K562 (cell line): ENCODE data around the gene GCDH. TPM values are rescaled to one million over a fixed set of nuclear protein-coding genes. Genes with fewer than 3 reads are reported as not detected.

Source experiments
- COPS2 ChIP-seq: fragments of 450-650 bp; conservative IDR thresholded peaks from 2 replicates; pipeline ENCODE4 v1.6.1; 2016; ENCODE audit warnings: mild to moderate bottlenecking, moderate library complexity
- EGR1 ChIP-seq: fragments of 450-650 bp; conservative IDR thresholded peaks from 2 replicates; pipeline ENCODE4 v1.6.1; 2017; ENCODE audit warnings: mild to moderate bottlenecking
- EZH2 ChIP-seq: IDR thresholded peaks from 2 replicates; pipeline ENCODE4 v1.6.1; 2012; ENCODE audit warnings: low read depth, mild to moderate bottlenecking, inconsistent platforms, low read length, borderline replicate concordance
- HDAC6 ChIP-seq: IDR thresholded peaks from 2 replicates; pipeline ENCODE4 v1.6.1; 2012; ENCODE audit warnings: low read depth, mild to moderate bottlenecking, control low read depth, inconsistent platforms, low read length, moderate library complexity
- HNRNPUL1 ChIP-seq: fragments of 200-400 bp; formaldehyde crosslinking; IDR thresholded peaks from 2 replicates; pipeline ENCODE4 v1.6.1; 2017; ENCODE audit warnings: low read length
- L3MBTL2 ChIP-seq: fragments of 450-650 bp; IDR thresholded peaks from 2 replicates; pipeline ENCODE4 v1.6.1; 2016; ENCODE audit warnings: mild to moderate bottlenecking, moderate library complexity
- MEIS2 ChIP-seq: fragments of 450-650 bp; IDR thresholded peaks from 2 replicates; pipeline ENCODE4 v1.6.1; 2014; ENCODE audit warnings: mild to moderate bottlenecking; ENCODE audit not compliant: partially characterized antibody
- NELFE ChIP-seq: IDR thresholded peaks from 2 replicates; pipeline ENCODE4 v1.6.1; 2011; ENCODE audit warnings: mild to moderate bottlenecking; ENCODE audit not compliant: insufficient read depth, insufficient read length
- NFATC3 ChIP-seq: fragments of 450-650 bp; IDR thresholded peaks from 2 replicates; pipeline ENCODE4 v1.6.1; 2017; ENCODE audit warnings: mild to moderate bottlenecking
- NFIC ChIP-seq: fragments of 450-650 bp; IDR thresholded peaks from 2 replicates; pipeline ENCODE4 v1.6.1; 2017; ENCODE audit warnings: mild to moderate bottlenecking, inconsistent platforms
- PPARD ChIP-seq: fragments of 250-450 bp; sonication (Bioruptor Pico); IDR thresholded peaks from 2 replicates; pipeline ENCODE4 v1.8.0; 2022; ENCODE audit warnings: inconsistent platforms, mild to moderate bottlenecking, moderate library complexity
- RFX1 ChIP-seq: fragments of 450-650 bp; IDR thresholded peaks from 2 replicates; pipeline ENCODE4 v1.6.1; 2016; ENCODE audit warnings: mild to moderate bottlenecking, moderate library complexity
- SMAD4 ChIP-seq: fragments of 250-450 bp; sonication (Bioruptor Pico); conservative IDR thresholded peaks from 2 replicates; pipeline ENCODE4 v1.8.0; 2021; ENCODE audit warnings: inconsistent platforms, mild to moderate bottlenecking, moderate library complexity
- ZBTB40 ChIP-seq, 2 experiments: fragments of 450-650 bp in 1 of 2; sonication (generic) in 1 of 2; formaldehyde crosslinking in 1 of 2; IDR thresholded peaks; 2 replicates each; pipeline versions ENCODE4 v1.7.1 to v1.9.0; 2016 to 2022; ENCODE audit warnings: inconsistent platforms in 1 of 2, mild to moderate bottlenecking in 1 of 2, missing genetic modification reagents in 1 of 2
- ZNF57 ChIP-seq: fragments of 450-650 bp; formaldehyde crosslinking; IDR thresholded peaks from 2 replicates; pipeline ENCODE4 v1.4.0; 2020; ENCODE audit warnings: mild to moderate bottlenecking, moderate library complexity
- ZNF699 ChIP-seq: fragments of 250-450 bp; sonication (Bioruptor Pico); IDR thresholded peaks from 2 replicates; pipeline ENCODE4 v1.8.0; 2021; ENCODE audit warnings: mild to moderate bottlenecking, moderate library complexity; ENCODE audit not compliant: insufficient replicate concordance
- ZNF740 ChIP-seq, 3 experiments: fragments of 200-800 bp in 1 of 3; sonication (Bioruptor generic) in 1 of 3; sonication (generic) in 1 of 3; formaldehyde crosslinking in 1 of 3; IDR thresholded peaks; 2 replicates each; pipeline versions ENCODE4 v1.6.1 to v1.8.0; 2016 to 2022; ENCODE audit warnings: mild to moderate bottlenecking in 2 of 3, missing compliant biosample characterization in 2 of 3, missing genetic modification characterization in 2 of 3, missing genetic modification reagents in 1 of 3
- ZNF76 ChIP-seq: fragments of 250-450 bp; sonication (Bioruptor Pico); IDR thresholded peaks from 2 replicates; pipeline ENCODE4 v1.4.0; 2020; ENCODE audit warnings: mild to moderate bottlenecking, moderate library complexity, borderline replicate concordance
- polyA plus RNA-seq, 8 experiments: library from polyadenylated mRNA; depleted of rRNA in 4 of 8; stranded (reverse) in 5 of 8; unstranded in 3 of 8; fragments of >200 nt; fragmentation: Nextera tagmentation in 2 of 8; fragmentation: Illumina TruSeq in 1 of 8; extraction: Ambion mirVana in 2 of 8; extraction: Trizol in 1 of 8; gene quantifications; 2 replicates each; pipeline versions ENCODE4 v1.2.1 to v1.2.3, GENCODE V29; 2011 to 2014; ENCODE audit warnings: inconsistent platforms in 1 of 8, missing spikeins in 1 of 8
- total RNA-seq, 7 experiments: library from RNA; depleted of rRNA in 6 of 7; stranded (reverse); fragments of >200 nt in 6 of 7; fragmentation: Illumina TruSeq in 2 of 7; extraction: Trizol in 2 of 7; gene quantifications; 2 replicates each; pipeline versions ENCODE4 v1.2.1 to v1.2.3, GENCODE V29; 2011 to 2021; ENCODE audit warnings: low replicate concordance in 1 of 7

GCDH gene
- total and polyA plus RNA-seq, 9 of the 15 experiments (the other 6 are each of a cell fraction or from before 2014, with no cell fraction given) = 2.9 to 50.8 (median 19.1) TPM

DNA sequence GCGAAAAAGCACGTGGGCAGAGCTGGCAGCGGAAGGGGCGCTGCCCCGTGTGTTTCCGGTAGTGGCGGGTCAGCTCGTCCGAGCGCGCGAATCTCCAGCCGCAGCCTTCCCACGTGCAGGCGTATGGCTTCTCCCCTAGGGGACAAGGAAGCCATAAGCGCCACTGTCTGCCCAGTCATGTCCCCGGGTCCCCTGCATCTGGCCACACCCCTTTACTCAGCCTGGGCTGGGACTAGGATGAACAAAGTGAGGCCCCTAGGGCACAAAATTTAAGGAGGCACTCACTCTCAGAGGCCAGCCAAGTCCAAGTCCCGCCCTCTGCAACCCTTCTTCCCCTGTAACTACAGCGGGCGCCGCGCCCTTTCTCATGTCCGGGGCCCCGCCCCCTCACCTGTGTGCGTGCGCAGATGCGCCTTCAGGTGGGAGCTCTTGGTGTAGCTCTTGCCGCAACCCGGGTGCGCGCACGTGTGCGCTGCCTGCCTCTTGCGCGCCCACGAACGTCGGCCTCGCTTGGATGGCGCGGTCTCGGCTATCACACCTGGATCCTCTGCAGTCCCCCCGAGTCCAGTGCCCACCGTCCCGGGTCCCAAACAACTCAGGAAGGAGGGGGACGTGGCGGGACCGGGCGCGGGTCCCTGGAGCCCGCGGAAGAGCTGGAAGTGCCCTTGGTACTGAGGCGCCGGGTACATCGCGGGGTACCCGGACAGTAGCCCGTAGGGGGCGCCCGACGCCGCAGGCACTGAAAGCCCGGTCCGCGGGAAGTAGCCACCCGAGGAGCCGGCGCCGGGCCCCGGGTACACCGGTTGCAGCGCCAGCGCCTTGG lies 5.8 kb upstream of the GCDH start (continued):
- TF ChIP-seq ZNF740 (CRISPR knock-in tag; IDR thresholded peaks at IDR 0.05) (no peak), ZNF740 (tag; IDR thresholded peaks at IDR 0.05) (no peak; a peak in 1 of 4 replicates), ZNF699 (CRISPR knock-in tag) (no peak), EZH2 (no peak), ZNF57 (CRISPR knock-in tag) (no peak), HDAC6 (no peak), L3MBTL2 (peak; percentile 96), NELFE (no peak), ZBTB40 (IDR thresholded peaks at IDR 0.05) (peak; percentile 73; the same call in 1 of the 2 replicates), ZBTB40 (CRISPR knock-in tag; IDR thresholded peaks at IDR 0.05) (no peak), PPARD (CRISPR knock-in tag) (no peak), RFX1 (no peak), NFATC3 (no peak), NFIC (peak; percentile 4; the same call in 1 of the 2 replicates), ZNF76 (no peak), HNRNPUL1 (no peak), MEIS2 (peak; percentile 50), SMAD4 (peak; percentile 49), COPS2 (no peak), EGR1 (peak; percentile 72)
